ENCODE results near the gene VAV3.
"Not testable (repeated sequence)": the region's sequence is repeated elsewhere in the genome, so short reads cannot be mapped to it uniquely, and the experiment has no call there.

Gene VAV3

DNA sequence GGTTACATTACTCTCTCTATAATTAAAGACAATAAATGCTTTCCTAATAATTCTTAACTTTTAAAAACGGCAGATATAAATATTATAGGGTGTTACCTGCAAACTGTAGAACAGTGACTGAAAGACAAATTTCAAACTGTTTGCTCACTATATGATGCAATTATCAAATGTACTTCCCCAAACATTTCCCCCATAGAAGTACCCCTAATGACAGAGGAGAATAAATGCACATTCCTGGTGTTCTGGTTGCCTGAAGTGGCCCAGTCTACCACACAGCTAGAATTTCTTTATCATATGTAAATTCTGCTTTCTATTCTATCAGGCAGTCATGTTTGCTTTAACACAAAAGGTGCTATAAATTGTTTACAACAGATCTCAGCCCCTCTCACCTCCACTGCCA is 70.4 kb downstream of the VAV3 start:
- no peak for DNase-seq (ENCODE audit: low read depth in 2 of 2)

DNA sequence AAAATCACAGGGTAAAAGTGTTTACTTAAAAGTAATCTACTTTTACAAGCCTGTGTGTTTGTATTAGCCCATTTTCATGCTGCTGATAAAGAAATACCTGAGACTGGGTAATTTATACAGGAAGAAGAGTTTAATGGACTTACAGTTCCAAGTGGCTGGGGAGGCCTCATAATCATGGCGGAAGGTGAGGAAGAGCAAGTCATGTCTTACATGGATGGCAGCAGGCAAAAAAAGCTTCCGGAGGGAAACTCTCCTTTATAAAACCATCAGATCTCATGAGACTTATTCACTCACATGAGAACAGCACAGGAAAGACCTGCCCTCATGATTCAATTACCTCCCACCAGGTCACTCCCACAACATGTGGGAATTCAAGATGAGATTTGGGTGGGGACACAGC is 71.6 kb downstream of the VAV3 start:
- DNase-seq (ENCODE audit: low read depth in 2 of 2), result not testable (repeated sequence)

- no peak for DNase-seq (ENCODE audit: low read depth in 2 of 2)
Observed at GRCh38 chr1:107889524-107889923, 75.5 kb downstream of the VAV3 start.

GRCh38 chr1:107883562-107883961 is 81.4 kb downstream of the VAV3 start:
- no peak for DNase-seq (ENCODE audit: low read depth in 2 of 2)

DNA sequence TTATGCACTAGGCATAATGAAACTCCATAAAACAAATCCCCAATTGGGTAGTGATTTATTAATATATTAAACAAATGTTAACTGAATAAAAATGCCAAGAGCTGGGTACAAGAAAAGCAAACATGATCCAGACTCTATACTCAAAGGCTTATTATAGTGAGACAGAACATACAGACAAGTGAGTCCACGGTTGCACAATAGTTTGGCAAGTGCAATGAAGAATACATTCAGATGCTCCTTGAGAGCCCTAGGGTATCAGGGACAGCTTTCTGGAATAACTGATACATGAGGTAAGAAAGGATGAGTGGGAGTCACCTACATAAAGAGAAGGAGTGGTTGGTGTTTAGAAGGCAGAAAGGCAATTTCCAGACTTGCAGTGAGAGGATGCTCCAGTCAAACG is 85.1 kb downstream of the VAV3 start:
- DNase-seq (ENCODE audit: low read depth in 2 of 2), result no peak

DNA sequence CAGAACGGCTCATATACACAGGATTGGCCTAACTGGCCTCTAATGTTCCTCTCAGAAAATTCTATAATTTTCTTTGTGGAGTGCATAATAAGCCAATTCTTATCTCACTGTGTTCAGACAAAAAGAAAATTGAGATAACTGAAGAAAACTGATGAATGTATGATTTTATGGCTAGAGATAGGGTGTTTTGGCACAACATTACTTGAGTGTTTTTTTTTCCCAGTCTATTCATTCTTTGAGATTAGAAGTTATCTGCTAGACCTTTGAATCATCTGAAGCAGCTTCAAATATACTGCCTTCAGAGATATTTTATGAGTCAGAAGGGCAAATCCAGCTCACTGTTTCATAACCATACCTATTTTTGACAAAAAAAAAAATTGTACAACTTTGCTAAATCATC is 85.6 kb downstream of the VAV3 start:
- DNase-seq (ENCODE audit: low read depth in 2 of 2), result no peak

DNA sequence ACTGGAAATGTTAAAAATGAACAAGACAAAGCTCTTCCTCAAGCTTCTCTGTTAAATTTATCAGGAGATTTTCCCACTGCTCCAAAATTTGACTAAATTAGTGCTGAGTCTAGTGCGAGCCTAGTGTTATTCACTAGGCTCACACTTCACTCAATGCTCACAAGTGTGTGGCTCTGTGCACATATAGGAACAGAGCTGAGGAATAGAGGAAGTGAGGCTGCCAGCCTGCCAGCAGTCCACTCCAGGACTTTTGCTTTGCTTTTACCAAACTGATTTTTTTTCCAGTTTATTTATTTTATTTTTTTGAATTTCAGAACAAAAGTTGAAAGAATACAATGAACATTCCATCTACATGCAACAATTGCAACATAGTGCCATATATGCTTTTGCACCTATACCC is 87.2 kb downstream of the VAV3 start:
- no peak for DNase-seq (ENCODE audit: low read depth in 2 of 2)

DNA sequence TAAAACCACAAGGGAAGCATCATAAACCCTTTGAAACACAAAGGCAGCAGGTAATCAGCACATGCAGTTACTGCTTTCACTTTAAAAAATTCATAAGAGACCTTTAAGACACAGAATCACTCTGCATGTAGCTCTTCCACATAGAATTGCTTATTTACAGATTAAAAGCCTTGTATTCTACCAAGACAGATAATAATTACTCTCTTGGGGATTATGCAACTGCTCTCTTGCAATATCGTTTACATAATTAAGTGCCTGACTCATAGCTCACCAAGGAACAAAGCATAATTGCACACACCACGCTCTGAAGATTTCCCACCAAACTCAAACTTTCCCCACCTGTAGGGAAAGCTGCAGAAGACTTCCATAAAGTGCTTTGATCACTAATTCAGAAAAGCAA is 87.9 kb downstream of the VAV3 start:
- DNase-seq (ENCODE audit: low read depth in 2 of 2), result no peak

DNA sequence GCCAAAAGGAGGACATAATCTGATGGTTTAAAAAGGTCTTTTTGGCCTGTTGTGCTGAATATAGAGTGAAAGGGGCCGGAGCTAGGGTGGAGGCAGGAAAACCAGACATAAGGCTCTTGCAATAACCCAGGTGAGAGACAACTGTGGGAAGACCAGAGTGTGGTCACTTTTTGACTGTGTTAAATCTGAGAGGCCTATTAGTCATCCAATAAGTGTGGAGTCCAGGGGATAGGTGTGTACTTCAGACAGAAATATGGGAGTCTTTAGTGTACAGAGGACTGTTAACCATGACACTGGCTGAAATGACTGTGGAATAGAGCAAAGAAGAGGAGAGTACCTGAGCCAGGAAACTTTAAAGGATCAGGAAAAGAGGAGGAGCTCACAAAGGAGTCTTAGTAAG is 89.3 kb downstream of the VAV3 start:
- no peak for DNase-seq (ENCODE audit: low read depth in 2 of 2)

DNA sequence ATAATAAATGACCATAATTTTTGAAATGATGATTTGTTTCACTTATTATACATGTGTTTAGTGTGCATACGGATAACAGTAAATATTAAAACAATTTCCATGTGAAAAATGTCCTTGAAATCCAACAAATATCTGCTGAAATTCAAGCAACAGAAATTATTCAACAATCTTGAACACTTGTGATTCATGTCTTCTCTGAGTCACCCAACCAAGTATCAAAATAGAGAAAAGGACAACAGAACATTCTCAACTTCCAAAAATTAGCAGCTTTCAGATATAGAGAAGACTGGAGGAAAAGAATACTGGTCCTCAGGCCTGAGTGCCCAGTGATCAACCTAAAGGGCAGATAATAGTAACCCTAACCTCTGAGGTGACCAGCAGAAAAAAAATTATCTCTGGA is 90.8 kb downstream of the VAV3 start:
- no peak for DNase-seq (ENCODE audit: low read depth in 2 of 2)

GRCh38 chr1:107871687-107872395 is 93.1 kb downstream of the VAV3 start:
- no peak for DNase-seq (ENCODE audit: low read depth in 2 of 2)

DNA sequence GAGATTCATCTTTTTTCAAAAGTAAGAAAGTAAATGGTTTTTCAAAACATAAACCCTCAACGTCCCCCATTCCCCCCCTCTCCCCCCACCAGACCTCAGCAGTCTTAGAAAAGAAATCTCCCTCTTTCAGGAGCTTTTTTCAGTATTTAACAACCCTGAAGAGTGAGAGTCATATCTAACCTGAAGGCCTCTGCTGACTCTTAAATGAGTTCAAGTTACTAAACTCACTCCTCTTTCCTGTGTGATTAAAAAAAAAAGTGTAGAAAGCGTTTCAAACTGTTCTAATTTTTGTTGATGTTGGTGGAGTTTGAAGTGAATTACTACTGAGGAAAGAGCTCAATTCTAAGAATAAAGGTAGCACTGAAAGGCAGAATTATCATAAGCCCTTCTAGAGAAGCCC is 93.7 kb downstream of the VAV3 start:
- no peak for DNase-seq (ENCODE audit: low read depth in 2 of 2)

DNA sequence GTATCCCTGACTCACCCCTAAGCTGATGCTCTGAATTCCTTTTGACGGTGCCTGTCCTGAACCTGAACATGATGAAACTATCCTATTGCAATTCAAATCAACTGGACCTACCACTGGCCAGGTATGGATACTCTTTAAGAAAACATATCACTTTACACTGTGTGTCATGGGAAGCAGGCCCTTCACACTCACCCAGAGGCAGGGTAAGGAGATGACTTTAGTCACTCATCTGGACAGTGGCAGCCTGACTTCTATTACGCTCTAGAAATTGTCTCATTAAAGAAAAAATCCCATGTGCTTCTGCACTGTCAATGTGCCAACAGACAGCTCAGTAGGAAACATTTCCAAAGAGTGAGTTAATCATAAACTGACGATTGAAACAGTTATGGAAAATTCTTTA is 94.3 kb downstream of the VAV3 start:
- DNase-seq (ENCODE audit: low read depth in 2 of 2), result no peak

GRCh38 chr1:107867897-107868296 is 97.1 kb downstream of the VAV3 start:
- DNase-seq (ENCODE audit: low read depth in 2 of 2), result no peak

DNA sequence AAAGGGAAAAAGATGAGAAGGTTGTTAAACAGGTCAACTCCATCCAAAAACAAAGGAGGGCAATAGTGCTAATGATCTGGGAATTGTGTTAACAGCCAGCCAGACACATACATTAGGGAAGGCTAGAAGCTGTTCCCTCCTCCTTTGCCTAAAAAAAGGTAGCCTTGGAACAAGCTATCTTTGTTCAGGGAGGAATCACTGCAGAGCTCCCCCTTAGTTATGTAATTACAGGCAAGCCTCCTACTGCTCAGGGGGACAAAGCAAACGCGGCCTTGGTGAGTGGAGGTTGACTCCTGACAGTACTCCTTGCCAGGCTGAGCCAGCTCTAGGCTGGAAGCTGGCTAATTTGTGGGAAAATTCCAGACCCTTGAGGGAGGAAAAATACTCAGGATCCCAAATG is 97.6 kb downstream of the VAV3 start:
- no peak for DNase-seq (ENCODE audit: low read depth in 2 of 2)

- DNase-seq (ENCODE audit: low read depth in 2 of 2), result no peak
Observed at GRCh38 chr1:107866870-107867269, 98.1 kb downstream of the VAV3 start.

GRCh38 chr1:107865627-107866026 is 99.4 kb downstream of the VAV3 start:
- no peak for DNase-seq (ENCODE audit: low read depth in 2 of 2)

- no peak for DNase-seq (ENCODE audit: low read depth in 2 of 2)
Observed at GRCh38 chr1:107863342-107863741, 101.6 kb downstream of the VAV3 start.

DNA sequence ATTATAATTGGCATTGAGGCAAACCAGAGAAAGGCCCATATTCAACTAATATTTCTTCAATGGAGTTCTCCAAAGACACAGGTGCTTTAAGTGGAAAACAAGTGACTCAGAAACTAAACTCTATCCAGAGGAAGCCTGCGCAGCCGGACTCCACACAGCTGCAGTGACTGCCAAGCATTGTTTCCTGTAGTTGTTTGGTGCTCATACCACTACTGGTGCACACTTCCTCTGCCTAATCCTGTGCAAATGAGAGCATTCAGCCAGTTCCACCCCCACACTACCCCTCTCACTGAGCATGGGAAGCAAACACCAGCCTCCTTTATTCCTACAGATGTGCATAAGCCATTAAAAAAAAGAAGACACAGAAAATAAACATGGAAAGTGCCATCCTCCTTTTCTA is 102.9 kb downstream of the VAV3 start:
- no peak for DNase-seq (ENCODE audit: low read depth in 2 of 2)

- no peak for DNase-seq (ENCODE audit: low read depth in 2 of 2)
Observed at GRCh38 chr1:107858323-107858722, 106.7 kb downstream of the VAV3 start.

GRCh38 chr1:107851418-107851817 is 113.6 kb downstream of the VAV3 start:
- DNase-seq (ENCODE audit: low read depth in 2 of 2), result no peak

- not testable (repeated sequence) for DNase-seq (ENCODE audit: low read depth in 2 of 2)
Observed at GRCh38 chr1:107844541-107845194, 120.3 kb downstream of the VAV3 start.

DNA sequence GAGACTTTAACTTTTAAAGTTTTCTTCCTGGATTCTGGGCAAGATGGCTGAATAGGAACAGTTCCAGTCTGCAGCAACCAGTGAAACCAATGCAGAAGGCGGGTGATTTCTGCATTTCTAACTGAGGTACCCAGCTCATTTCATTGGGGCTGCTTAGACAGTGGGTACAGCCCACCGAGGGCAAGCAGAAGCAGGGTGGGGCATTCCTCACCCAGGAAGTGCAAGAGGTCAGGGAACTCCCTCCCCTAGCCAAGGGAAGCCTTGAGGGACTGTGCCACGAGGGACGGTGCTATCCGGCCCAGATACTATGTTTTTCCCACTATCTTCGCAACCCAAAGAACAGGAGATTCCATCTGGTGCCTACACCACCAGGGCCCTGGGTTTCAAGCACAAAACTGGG is 121.0 kb downstream of the VAV3 start:
- DNase-seq (ENCODE audit: low read depth in 2 of 2), result no peak

DNA sequence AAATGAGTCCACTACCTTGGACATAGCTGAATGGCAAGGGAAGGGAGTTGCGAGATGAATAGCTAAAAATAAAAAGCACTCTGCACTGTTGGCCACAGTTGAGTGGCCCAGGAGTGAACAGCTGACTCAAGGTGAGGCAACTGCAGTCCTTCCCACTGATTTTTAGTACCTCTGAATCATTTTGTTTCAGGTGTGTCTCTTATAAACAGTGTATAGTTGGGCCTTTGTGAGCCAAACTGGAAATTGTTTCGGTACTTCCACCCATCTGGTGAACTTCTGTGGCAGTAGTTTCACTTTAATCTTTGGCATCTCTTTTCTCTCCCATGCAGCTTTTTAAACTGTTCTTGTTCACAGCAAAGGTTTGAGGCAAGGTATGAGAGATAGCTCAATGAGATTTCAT is 122.7 kb downstream of the VAV3 start:
- DNase-seq (ENCODE audit: low read depth in 2 of 2), result no peak
